HG03520 (cell line): ENCODE results near the gene NASP.
"Not testable (repeated sequence)": the region's sequence is repeated elsewhere in the genome, so short reads cannot be mapped to it uniquely, and the experiment has no call there.

ENCODE experiments used
- ATAC-seq: cut with Tn5 transposase; IDR thresholded peaks from one replicate; pipeline ENCODE4 v1.9.1; 2021; ENCODE audit warnings: mild to moderate bottlenecking, moderate library complexity; ENCODE audit not compliant: unreplicated experiment

Gene NASP

DNA sequence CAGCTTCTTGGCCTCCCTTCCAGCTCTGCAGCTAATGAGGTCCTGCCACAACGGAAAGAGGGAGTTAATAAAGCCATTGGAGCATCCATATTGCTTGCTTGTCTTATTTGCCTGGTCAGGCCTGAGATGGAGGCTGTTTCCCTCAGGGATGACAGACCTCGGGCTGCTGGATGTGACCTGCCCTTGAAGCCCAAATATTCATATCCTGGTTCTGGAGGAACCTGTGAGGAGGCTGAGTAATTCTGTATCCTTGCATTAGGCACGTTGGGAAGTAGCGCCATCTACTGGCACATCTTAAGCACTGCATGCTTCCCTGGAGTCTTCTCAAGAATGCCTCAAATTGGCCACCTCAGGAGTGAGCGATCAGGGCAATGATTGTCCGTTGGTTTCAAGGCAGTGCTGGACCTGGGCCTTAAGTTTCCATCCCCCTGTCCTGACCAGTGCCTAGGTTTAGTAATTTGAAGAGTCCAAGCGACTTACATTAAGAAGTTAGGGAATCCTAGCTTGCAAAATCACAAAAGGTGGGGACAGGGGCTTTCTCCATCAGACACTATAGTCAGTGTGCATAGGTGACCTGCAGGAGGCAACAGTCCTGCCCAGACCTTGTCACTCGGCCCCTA, 13.8 kb upstream of the NASP start:
- no peak for ATAC-seq

GRCh38 chr1:45570631-45571030, 13.2 kb upstream of the NASP start:
- no peak for ATAC-seq

- ATAC-seq, result no peak
Measured at GRCh38 chr1:45573231-45573804, 10.5 kb upstream of the NASP start.

DNA sequence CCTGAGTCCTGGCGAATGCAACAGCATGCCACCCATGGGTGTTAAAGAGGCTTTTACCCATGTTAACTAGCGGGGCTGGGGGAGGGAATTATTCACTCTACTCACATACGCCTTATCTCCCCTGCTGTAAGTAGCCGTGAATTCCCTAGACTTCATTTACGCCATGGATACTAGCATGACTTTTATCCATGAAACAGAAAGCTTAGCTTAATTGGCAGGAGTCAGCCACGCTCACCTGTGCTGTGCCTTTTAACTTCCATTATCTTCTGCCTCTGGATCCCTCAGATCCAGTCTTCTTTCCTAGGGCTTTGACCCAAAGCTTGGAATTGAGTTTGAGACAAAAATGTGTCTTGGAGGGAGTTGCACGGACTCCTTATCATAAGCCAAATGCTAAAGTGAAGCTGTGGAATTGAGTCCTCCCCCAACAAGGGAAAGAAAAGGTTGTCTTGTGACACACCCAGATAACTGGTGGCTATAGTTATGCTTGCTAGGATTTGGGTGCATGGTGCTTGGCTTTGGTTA, 9.7 kb upstream of the NASP start:
- no peak for ATAC-seq

- peak; percentile 77 for ATAC-seq
Measured at GRCh38 chr1:45583264-45583665, 576 bp upstream of the NASP start.

GRCh38 chr1:45584351-45585109, 689 bp downstream of the NASP start:
- ATAC-seq, result peak; percentile 28

- ATAC-seq, result no peak
Measured at GRCh38 chr1:45585110-45585426, 1.2 kb downstream of the NASP start.

GRCh38 chr1:45585496-45586075, 1.7 kb downstream of the NASP start:
- ATAC-seq, result no peak

- no peak for ATAC-seq
Measured at GRCh38 chr1:45586769-45587168, 2.9 kb downstream of the NASP start.

DNA sequence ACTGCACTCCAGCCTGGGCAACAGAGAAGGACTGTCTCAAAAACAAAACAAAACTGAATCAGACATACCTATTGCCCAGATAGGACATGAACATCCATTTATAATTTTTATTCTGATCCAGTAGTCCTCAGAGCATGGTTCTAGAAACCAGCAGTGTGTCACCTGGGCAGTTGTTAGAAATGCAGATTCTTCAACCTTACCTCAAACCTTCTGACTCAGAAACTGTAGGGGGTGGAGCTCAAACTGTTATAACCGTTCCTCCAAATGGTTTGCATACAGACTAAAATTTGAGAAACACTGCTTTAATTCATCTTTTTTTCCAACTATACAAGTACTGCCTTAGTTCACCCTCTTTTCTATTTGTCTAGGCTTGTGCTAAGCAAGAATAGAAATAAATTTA, 6.0 kb downstream of the NASP start:
- ATAC-seq, result no peak

DNA sequence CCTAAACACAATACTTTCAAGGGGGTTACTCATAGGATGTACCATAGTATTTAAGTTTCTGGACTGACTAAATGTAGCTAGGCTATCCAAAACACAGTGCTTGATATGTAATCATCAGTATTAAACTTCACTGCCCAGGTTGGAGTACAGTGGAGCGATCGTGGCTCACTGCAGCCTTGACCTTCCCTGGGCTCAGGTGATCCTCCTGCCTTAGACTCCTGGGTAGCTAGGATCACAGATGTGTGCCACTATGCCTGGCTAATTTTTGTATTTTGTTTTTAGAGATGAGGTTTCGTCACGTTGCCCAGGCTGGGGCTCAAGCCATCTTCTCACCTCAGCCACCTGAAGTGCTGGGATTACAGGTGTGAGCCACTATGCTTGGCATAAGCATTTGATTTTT, 10.6 kb downstream of the NASP start:
- ATAC-seq, result no peak

- ATAC-seq, result not testable (repeated sequence)
Measured at GRCh38 chr1:45596765-45597164, 12.9 kb downstream of the NASP start.

DNA sequence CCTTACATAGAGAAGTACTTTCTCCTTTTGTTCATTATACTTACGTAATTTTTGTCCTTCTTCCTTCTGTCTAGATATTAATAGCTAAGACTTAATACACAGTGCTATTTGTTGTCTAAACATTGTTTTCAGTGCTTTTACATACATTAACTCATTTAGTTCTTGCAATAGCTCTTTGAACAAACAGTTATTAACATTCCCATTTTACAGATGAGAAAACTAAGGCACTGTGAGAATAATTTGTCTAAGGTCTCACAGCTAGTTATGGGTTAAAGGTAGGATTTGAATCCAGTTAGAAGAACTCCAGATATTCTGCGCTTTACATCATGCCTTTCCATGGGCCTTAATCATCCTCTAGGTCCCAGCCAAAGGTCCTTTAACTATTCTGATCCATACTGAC, 20.4 kb downstream of the NASP start:
- ATAC-seq, result no peak

- ATAC-seq, result no peak
Measured at GRCh38 chr1:45607404-45608074, 23.7 kb downstream of the NASP start.

DNA sequence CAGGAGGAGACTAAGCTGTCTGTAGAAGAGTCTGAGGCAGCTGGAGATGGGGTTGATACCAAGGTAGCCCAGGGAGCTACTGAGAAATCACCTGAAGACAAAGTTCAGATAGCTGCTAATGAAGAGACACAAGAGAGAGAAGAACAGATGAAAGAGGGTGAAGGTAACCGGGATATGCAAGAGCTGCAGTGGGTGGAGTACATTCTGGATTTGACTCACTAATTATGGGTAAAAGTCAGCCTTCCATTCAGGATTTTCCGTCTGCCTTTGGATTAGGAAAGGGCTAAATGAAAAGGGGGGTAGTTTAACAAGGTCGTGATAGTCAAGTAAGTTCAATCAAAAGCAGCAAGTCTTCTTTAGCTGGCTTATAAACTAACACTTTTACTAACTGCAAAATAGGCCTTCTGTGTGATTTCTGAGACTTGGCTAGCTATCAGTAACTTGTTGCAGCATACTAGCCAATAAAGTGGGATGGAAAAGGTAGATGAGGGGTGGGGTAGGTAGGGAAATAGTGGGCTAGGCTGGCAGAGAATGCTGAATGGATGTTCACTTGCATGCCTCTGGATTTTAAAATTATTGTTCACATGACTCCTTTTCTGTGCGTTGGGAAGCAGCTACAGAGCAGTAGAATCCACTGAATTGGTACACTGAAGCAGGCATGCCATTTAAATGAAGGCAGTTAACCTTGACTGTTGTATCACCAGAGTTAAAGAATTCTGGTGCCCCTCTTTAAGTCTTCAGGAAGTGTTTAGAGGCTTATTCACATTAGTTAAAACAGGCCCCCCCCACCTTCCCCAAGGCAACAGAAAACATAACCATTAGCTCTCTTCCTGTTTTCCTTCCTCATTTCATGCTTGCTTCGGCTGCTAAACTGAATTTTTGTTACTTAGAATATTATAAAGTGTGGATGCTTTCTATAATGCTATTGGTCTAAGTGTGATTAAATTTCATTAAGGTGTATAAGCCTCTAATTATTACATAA, 24.6 kb downstream of the NASP start:
- no peak for ATAC-seq

DNA sequence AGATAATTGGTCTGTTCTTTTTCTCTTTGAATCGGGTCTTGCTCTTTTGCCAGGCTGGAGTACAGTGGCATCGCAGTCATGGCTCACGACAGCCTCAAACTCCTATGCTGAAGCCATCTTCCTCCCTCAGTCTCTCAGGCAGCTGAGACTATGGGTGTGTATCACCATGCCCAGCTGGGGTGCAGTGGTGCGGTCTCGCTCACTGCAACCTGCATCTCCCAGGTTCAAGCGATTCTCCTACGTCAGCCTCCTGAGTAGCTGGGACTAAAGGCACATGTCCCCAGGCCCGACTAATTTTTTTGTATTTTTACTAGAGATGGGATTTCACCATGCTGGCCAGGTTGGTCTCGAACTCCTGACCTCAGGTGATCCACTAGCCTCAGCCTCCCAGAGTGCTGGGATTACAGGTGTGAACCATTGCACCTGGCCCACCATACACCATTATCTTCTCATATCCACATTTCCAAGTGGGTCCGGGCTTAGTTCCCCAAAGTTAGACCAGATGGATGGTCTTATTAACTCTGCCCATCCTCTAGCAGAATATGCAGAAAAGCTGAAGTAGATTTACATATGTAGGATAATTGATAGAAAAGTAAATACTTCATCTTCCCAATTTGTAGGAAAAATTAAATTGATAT, 26.9 kb downstream of the NASP start:
- no peak for ATAC-seq

- ATAC-seq, result no peak
Measured at GRCh38 chr1:45612941-45613579, 29.2 kb downstream of the NASP start.

GRCh38 chr1:45615885-45616284, 32.0 kb downstream of the NASP start:
- no peak for ATAC-seq

GRCh38 chr1:45617618-45618017, 33.8 kb downstream of the NASP start:
- ATAC-seq, result no peak
